HepG2 (cell line): Measurements from ENCODE around the gene NFATC3. TPM values are rescaled to one million over a fixed set of nuclear protein-coding genes. Genes with fewer than 3 reads are reported as not detected.

Experiments used
- ATF6 ChIP-seq: sonication (generic); formaldehyde crosslinking; conservative IDR thresholded peaks from 2 replicates; pipeline ENCODE4 v1.4.0; 2020; ENCODE audit warnings: missing genetic modification reagents
- CEBPB ChIP-seq: IDR thresholded peaks from 2 replicates; pipeline ENCODE4 v1.6.1; 2011; ENCODE audit warnings: low read depth, low read length, improper control_type of control experiment, borderline replicate concordance
- EZH2 ChIP-seq: conservative IDR thresholded peaks from 2 replicates; pipeline ENCODE4 v1.6.1; 2012; ENCODE audit warnings: mild to moderate bottlenecking, low read depth, low read length, moderate library complexity
- FOXP1 ChIP-seq, 2 experiments: fragments of 450-650 bp in 1 of 2; IDR thresholded peaks; 2 replicates each; pipeline ENCODE4 v1.6.1; 2017 to 2018; ENCODE audit warnings: antibody characterized with exemption in 1 of 2
- IRF1 ChIP-seq: sonication (generic); formaldehyde crosslinking; IDR thresholded peaks from 2 replicates; pipeline ENCODE4 v1.4.0; 2020; ENCODE audit warnings: low read depth, mild to moderate bottlenecking, missing genetic modification reagents
- KMT2B ChIP-seq: IDR thresholded peaks from 2 replicates; pipeline ENCODE4 v1.6.1; 2016; ENCODE audit warnings: missing genetic modification reagents, missing compliant biosample characterization
- PAXIP1 ChIP-seq: sonication (generic); formaldehyde crosslinking; conservative IDR thresholded peaks from 2 replicates; pipeline ENCODE4 v1.4.0; 2020; ENCODE audit warnings: mild to moderate bottlenecking, missing genetic modification reagents, moderate library complexity
- PBX3 ChIP-seq: sonication (generic); formaldehyde crosslinking; IDR thresholded peaks from 2 replicates; pipeline ENCODE4 v1.8.1; 2023; ENCODE audit warnings: missing genetic modification reagents, inconsistent platforms, borderline replicate concordance
- PRDM10 ChIP-seq: sonication (generic); formaldehyde crosslinking; IDR thresholded peaks from 2 replicates; pipeline ENCODE4 v1.4.0; 2020; ENCODE audit warnings: low read depth, missing genetic modification reagents
- SNAI1 ChIP-seq: sonication (generic); formaldehyde crosslinking; IDR thresholded peaks from 2 replicates; pipeline ENCODE4 v1.5.0; 2020; ENCODE audit warnings: mild to moderate bottlenecking, missing genetic modification reagents, borderline replicate concordance
- ZFP90 ChIP-seq: sonication (generic); formaldehyde crosslinking; IDR thresholded peaks from 2 replicates; pipeline ENCODE4 v1.8.0; 2022; ENCODE audit warnings: missing genetic modification reagents, mild to moderate bottlenecking, inconsistent platforms, borderline replicate concordance
- ZMAT3 ChIP-seq: sonication (generic); formaldehyde crosslinking; conservative IDR thresholded peaks from 2 replicates; pipeline ENCODE4 v1.7.0; 2021; ENCODE audit warnings: missing genetic modification reagents
- ZNF260 ChIP-seq: sonication (generic); formaldehyde crosslinking; IDR thresholded peaks from 2 replicates; pipeline ENCODE4 v1.4.0; 2020; ENCODE audit warnings: missing genetic modification reagents, low read depth, mild to moderate bottlenecking, borderline replicate concordance
- ZNF337 ChIP-seq: sonication (generic); formaldehyde crosslinking; IDR thresholded peaks from 2 replicates; pipeline ENCODE4 v1.5.1; 2020; ENCODE audit warnings: missing genetic modification reagents, low read depth, mild to moderate bottlenecking, borderline replicate concordance
- ZNF597 ChIP-seq: sonication (generic); formaldehyde crosslinking; IDR thresholded peaks from 2 replicates; pipeline ENCODE4 v1.5.0; 2020; ENCODE audit warnings: missing genetic modification reagents
- polyA plus RNA-seq, 8 experiments: library from polyadenylated mRNA; depleted of rRNA in 3 of 8; stranded (reverse) in 7 of 8; unstranded in 1 of 8; fragments of >200 nt; fragmentation: Illumina TruSeq in 4 of 8; extraction: Trizol in 4 of 8; gene quantifications; 2 replicates each; pipeline versions ENCODE4 v1.2.1 to v1.2.3, GENCODE V29; 2011 to 2016; ENCODE audit warnings: low read depth in 4 of 8, missing spikeins in 1 of 8, mixed read lengths in 1 of 8; ENCODE audit not compliant: insufficient read depth in 1 of 8
- total RNA-seq, 5 experiments: library from RNA; depleted of rRNA; stranded (reverse); fragments of >200 nt; fragmentation: Illumina TruSeq; extraction: Trizol; gene quantifications; 2 replicates each; pipeline ENCODE4 v1.2.3, GENCODE V29; 2016; ENCODE audit warnings: low read depth in 1 of 5

Gene NFATC3
- total and polyA plus RNA-seq, 2 of the 13 experiments (the other 11 are each of a cell fraction or from before 2014, with no cell fraction given): 52.6 to 62.7 TPM

- TF ChIP-seq ATF6 (no peak), IRF1 (CRISPR knock-in tag) (no peak), ZMAT3 (peak; percentile 97), KMT2B (CRISPR knock-in tag) (no peak), FOXP1 (IDR thresholded peaks at IDR 0.05) (0 out of 2 replicates have a peak, but pooled peaks have one; percentile 28), FOXP1 (CRISPR knock-in tag; IDR thresholded peaks at IDR 0.05) (peak; percentile 98), CEBPB (peak; percentile 17; the same call in 1 of the 2 replicates), ZNF260 (CRISPR knock-in tag) (no peak), SNAI1 (CRISPR knock-in tag) (no peak), ZFP90 (CRISPR knock-in tag) (peak; percentile 92), PRDM10 (CRISPR knock-in tag) (peak; percentile 71), PBX3 (CRISPR knock-in tag) (no peak), PAXIP1 (peak; percentile 100), ZNF597 (no peak), EZH2 (no peak), ZNF337 (no peak)
Observed at GRCh38 chr16:68079626-68080344, 5.4 kb upstream of the NFATC3 start (continued).
